Measurements from ENCODE around the gene IFFO2. TPM values are rescaled to one million over a fixed set of nuclear protein-coding genes. Genes with fewer than 3 reads are reported as not detected.

The IFFO2 gene
- total RNA-seq, 2 experiments from 2014 or later: 48.3 to 62.7 TPM

- H3K9me3 Mint-ChIP-seq (ENCODE audit: low read depth): no peaks in the 10 kb centered on the region
- DNase-seq: peak; percentile 69
- intact Hi-C loops (cut with DNase I, micrococcal nuclease): loop anchor here (1.0 to 10.0 kb wide), 7 partner anchors 44 to 978 kb away; partner anchors contain the start of gene OTUD3 (in 1 of the 2)
- POLR2A ChIA-PET: interaction anchor here (0.9 to 1.0 kb wide), 2 partner anchors 19 to 48 kb away, joined by 3 to 5 read pairs; no protein-coding TSS in a partner anchor
- CTCF ChIA-PET: interaction anchor here (0.6 to 3.9 kb wide), 36 partner anchors 9 to 277 kb away, joined by 3 to 28 read pairs (median 4); partner anchors contain the start of gene IFFO2
- peak overlapping the region; percentile 51 for H3K27ac Mint-ChIP-seq
- H3K27me3 Mint-ChIP-seq: no peaks in the 10 kb centered on the region
- no peak for ATAC-seq
- H3K4me3 Mint-ChIP-seq: no peak overlapping the region
- H3K36me3 Mint-ChIP-seq (ENCODE audit: low read depth): peaks cover 51% of the 10 kb centered on the region
- H3K4me1 Mint-ChIP-seq: peaks cover 32% of the 10 kb centered on the region
Observed at GRCh38 chr1:18907021-18907916, 49.2 kb downstream of the IFFO2 start.

GRCh38 chr1:18903291-18903756, 53.2 kb downstream of the IFFO2 start:
- Mint-ChIP-seq H3K36me3 (ENCODE audit: low read depth) (peaks cover 17% of the 10 kb centered on the region), H3K9me3 (ENCODE audit: low read depth) (no peaks in the 10 kb centered on the region), H3K27me3 (no peaks in the 10 kb centered on the region), H3K4me1 (peaks cover 25% of the 10 kb centered on the region), H3K27ac (peak overlapping the region; percentile 45), H3K4me3 (peak overlapping the region; percentile 86)
- intact Hi-C loops (cut with DNase I, micrococcal nuclease): loop anchor here (5.0 to 10.0 kb wide), 5 partner anchors 169 to 981 kb away; partner anchors contain the start of genes HTR6 (in 1 of the 2) and OTUD3 (in 1 of the 2)
- ChIA-PET POLR2A (interaction anchor here (0.7 to 2.0 kb wide), 7 partner anchors 10 to 171 kb away, joined by 3 to 5 read pairs (median 3); partner anchors contain the start of gene IFFO2), CTCF (interaction anchor here (0.9 to 3.8 kb wide), 10 partner anchors 11 to 347 kb away, joined by 3 to 35 read pairs (median 4); partner anchors contain the start of gene EMC1)
- ATAC-seq (no peak), DNase-seq (no peak)

- Mint-ChIP-seq H3K4me1 (peaks cover 20% of the 10 kb centered on the region), H3K27me3 (no peaks in the 10 kb centered on the region), H3K27ac (peak within 1 kb of the TSS; percentile 98), H3K36me3 (ENCODE audit: low read depth) (peaks cover 11% of the 10 kb centered on the region), H3K9me3 (ENCODE audit: low read depth) (no peaks in the 10 kb centered on the region), H3K4me3 (peak within 1 kb of the TSS; percentile 86)
- peak; percentile 99 for ATAC-seq
- peak; percentile 96 for DNase-seq
- POLR2A ChIA-PET: interaction anchor here (0.7 to 2.0 kb wide), 6 partner anchors 24 to 172 kb away, joined by 3 to 5 read pairs (median 3); partner anchors contain the start of gene IFFO2
- CTCF ChIA-PET: interaction anchor here (0.5 to 3.8 kb wide), 13 partner anchors 11 to 1857 kb away, joined by 3 to 35 read pairs (median 4); partner anchors contain the start of gene EMC1
- intact Hi-C loops (cut with DNase I, micrococcal nuclease): loop anchor here (1.0 to 10.0 kb wide), 12 partner anchors 24 to 982 kb away; partner anchors contain the start of genes AKR7A2 (in 1 of the 2), EMC1 (in 1 of the 2), HTR6 (in 1 of the 2) and IFFO2 (in 1 of the 2)
Observed at GRCh38 chr1:18902523-18903290, 53.8 kb downstream of the IFFO2 start, which contains the start of gene ALDH4A1. TSS of gene ALDH4A1 (minus strand) at chr1:18902555. CDS start at chr1:18902523, 32 bp downstream.

- Mint-ChIP-seq H3K9me3 (ENCODE audit: low read depth) (no peaks in the 10 kb centered on the region), H3K36me3 (ENCODE audit: low read depth) (peaks cover 5% of the 10 kb centered on the region), H3K27ac (peak overlapping the region; percentile 71), H3K4me1 (peaks cover 20% of the 10 kb centered on the region), H3K27me3 (no peaks in the 10 kb centered on the region), H3K4me3 (peak overlapping the region; percentile 86)
- intact Hi-C loops (cut with DNase I, micrococcal nuclease): loop anchor here (1.0 to 10.0 kb wide), 12 partner anchors 24 to 983 kb away; partner anchors contain the start of genes AKR7A2 (in 1 of the 2), EMC1 (in 1 of the 2), HTR6 (in 1 of the 2) and IFFO2 (in 1 of the 2)
- POLR2A ChIA-PET: interaction anchor here (1.0 to 2.0 kb wide), 5 partner anchors 25 to 54 kb away, joined by 3 to 5 read pairs (median 3); partner anchors contain the start of gene IFFO2
- no peak for DNase-seq
- CTCF ChIA-PET: interaction anchor here (0.5 to 3.8 kb wide), 10 partner anchors 12 to 1856 kb away, joined by 3 to 35 read pairs (median 4); partner anchors contain the start of gene EMC1
- no peak for ATAC-seq
Observed at GRCh38 chr1:18901952-18902522, 54.4 kb downstream of the IFFO2 start.

- Mint-ChIP-seq H3K4me1 (peaks cover 20% of the 10 kb centered on the region), H3K27me3 (no peaks in the 10 kb centered on the region), H3K27ac (peak overlapping the region; percentile 71), H3K9me3 (ENCODE audit: low read depth) (no peaks in the 10 kb centered on the region), H3K4me3 (peak overlapping the region; percentile 86), H3K36me3 (ENCODE audit: low read depth) (no peaks in the 10 kb centered on the region)
- intact Hi-C loops (cut with DNase I, micrococcal nuclease): loop anchor here (5.0 to 10.0 kb wide), 5 partner anchors 171 to 983 kb away; partner anchors contain the start of genes HTR6 (in 1 of the 2) and OTUD3 (in 1 of the 2)
- ChIA-PET POLR2A (interaction anchor here (0.8 to 2.0 kb wide), 2 partner anchors 45 to 55 kb away, joined by 3 to 5 read pairs; partner anchors contain the start of gene IFFO2), CTCF (interaction anchor here (0.6 to 1.8 kb wide), 2 partner anchors 10 to 40 kb away, joined by 3 to 5 read pairs; no protein-coding TSS in a partner anchor)
- ATAC-seq (no peak), DNase-seq (no peak)
Observed at GRCh38 chr1:18901147-18901951, 55.1 kb downstream of the IFFO2 start.

GRCh38 chr1:18900303-18900841, 56.1 kb downstream of the IFFO2 start:
- Mint-ChIP-seq H3K4me1 (peaks cover 20% of the 10 kb centered on the region), H3K9me3 (ENCODE audit: low read depth) (no peaks in the 10 kb centered on the region), H3K4me3 (no peak overlapping the region), H3K27ac (no peak overlapping the region), H3K27me3 (no peaks in the 10 kb centered on the region), H3K36me3 (ENCODE audit: low read depth) (no peaks in the 10 kb centered on the region)
- CTCF ChIA-PET: interaction anchor here (0.5 to 1.8 kb wide), 3 partner anchors 11 to 336 kb away, joined by 3 to 5 read pairs (median 4); no protein-coding TSS in a partner anchor
- POLR2A ChIA-PET: no interaction called here
- peak; percentile 35 for DNase-seq
- ATAC-seq: no peak
- intact Hi-C loops (cut with DNase I, micrococcal nuclease): loop anchor here (5.0 to 10.0 kb wide), 5 partner anchors 172 to 984 kb away; partner anchors contain the start of genes HTR6 (in 1 of the 2) and OTUD3 (in 1 of the 2)

- ChIA-PET POLR2A (no interaction called here), CTCF (interaction anchor here (1.1 to 1.8 kb wide), 3 partner anchors 12 to 204 kb away, joined by 3 to 5 read pairs (median 3); no protein-coding TSS in a partner anchor)
- H3K4me3 Mint-ChIP-seq: no peak overlapping the region
- H3K27me3 Mint-ChIP-seq: no peaks in the 10 kb centered on the region
- no peak for DNase-seq
- intact Hi-C loops (cut with DNase I, micrococcal nuclease): loop anchor here (5.0 to 10.0 kb wide), 5 partner anchors 173 to 985 kb away; partner anchors contain the start of genes HTR6 (in 1 of the 2) and OTUD3 (in 1 of the 2)
- no peaks in the 10 kb centered on the region for H3K36me3 Mint-ChIP-seq (ENCODE audit: low read depth)
- peaks cover 20% of the 10 kb centered on the region for H3K4me1 Mint-ChIP-seq
- no peak overlapping the region for H3K27ac Mint-ChIP-seq
- no peaks in the 10 kb centered on the region for H3K9me3 Mint-ChIP-seq (ENCODE audit: low read depth)
- no peak for ATAC-seq
Observed at GRCh38 chr1:18899363-18900049, 57.0 kb downstream of the IFFO2 start.

- no peak overlapping the region for H3K27ac Mint-ChIP-seq
- H3K36me3 Mint-ChIP-seq (ENCODE audit: low read depth): no peaks in the 10 kb centered on the region
- no peaks in the 10 kb centered on the region for H3K27me3 Mint-ChIP-seq
- DNase-seq (no peak), ATAC-seq (no peak)
- H3K4me3 Mint-ChIP-seq: no peak overlapping the region
- CTCF ChIA-PET: interaction anchor here (1.3 kb wide), 1 partner anchor 205 kb away, joined by 3 read pairs; no protein-coding TSS in a partner anchor
- POLR2A ChIA-PET: no interaction called here
- peaks cover 19% of the 10 kb centered on the region for H3K4me1 Mint-ChIP-seq
- intact Hi-C loops (cut with DNase I, micrococcal nuclease): no loop called here
- no peaks in the 10 kb centered on the region for H3K9me3 Mint-ChIP-seq (ENCODE audit: low read depth)
Observed at GRCh38 chr1:18898567-18898966, 57.9 kb downstream of the IFFO2 start.

GRCh38 chr1:18895317-18895716, 61.2 kb downstream of the IFFO2 start:
- intact Hi-C loops (cut with DNase I, micrococcal nuclease): no loop called here
- Mint-ChIP-seq H3K4me1 (peaks cover 3% of the 10 kb centered on the region), H3K27ac (no peak overlapping the region), H3K9me3 (ENCODE audit: low read depth) (no peaks in the 10 kb centered on the region), H3K4me3 (no peak overlapping the region), H3K36me3 (ENCODE audit: low read depth) (no peaks in the 10 kb centered on the region), H3K27me3 (no peaks in the 10 kb centered on the region)
- DNase-seq: no peak
- no peak for ATAC-seq
- CTCF ChIA-PET: no interaction called here
- POLR2A ChIA-PET: no interaction called here

Measured in activated CD4-positive, alpha-beta T cell treated with anti-CD3 and anti-CD28 coated beads for 36 hours (primary cell).